ENCODE measurements around the gene SNRNP40.
"Not testable (repeated sequence)": the region's sequence is repeated elsewhere in the genome, so short reads cannot be mapped to it uniquely, and the experiment has no call there.

The SNRNP40 gene

GRCh38 chr1:31273619-31274018, 23.0 kb downstream of the SNRNP40 start:
- no peak for DNase-seq

- DNase-seq = no peak
These were observed 24.2 kb downstream of the SNRNP40 start for GRCh38 chr1:31272369-31272768.

GRCh38 chr1:31266547-31266946, 30.0 kb downstream of the SNRNP40 start:
- DNase-seq = no peak

GRCh38 chr1:31264790-31265386, 31.7 kb downstream of the SNRNP40 start:
- DNase-seq = no peak

GRCh38 chr1:31263408-31263807, 33.2 kb downstream of the SNRNP40 start:
- DNase-seq = no peak

GRCh38 chr1:31262393-31262792, 34.2 kb downstream of the SNRNP40 start:
- DNase-seq = not testable (repeated sequence)

GRCh38 chr1:31261916-31262315, 34.7 kb downstream of the SNRNP40 start:
- DNase-seq = no peak

GRCh38 chr1:31259746-31260145, 36.8 kb downstream of the SNRNP40 start:
- no peak for DNase-seq

- DNase-seq = no peak
These were observed 38.0 kb downstream of the SNRNP40 start for GRCh38 chr1:31258581-31258980.

GRCh38 chr1:31257213-31257612, 39.4 kb downstream of the SNRNP40 start:
- no peak for DNase-seq

GRCh38 chr1:31249854-31250253, 46.7 kb downstream of the SNRNP40 start:
- no peak for DNase-seq

GRCh38 chr1:31248276-31248675, 48.3 kb downstream of the SNRNP40 start:
- no peak for DNase-seq

- no peak for DNase-seq
These were observed 52.3 kb downstream of the SNRNP40 start for GRCh38 chr1:31244326-31244725.

GRCh38 chr1:31243501-31244286, 52.9 kb downstream of the SNRNP40 start:
- DNase-seq = no peak

- no peak for DNase-seq
These were observed 55.3 kb downstream of the SNRNP40 start for GRCh38 chr1:31241321-31241720.

- no peak for DNase-seq
These were observed 56.8 kb downstream of the SNRNP40 start, which contains the start of gene NKAIN1 for GRCh38 chr1:31239653-31240241. NKAIN1 (minus strand) TSS chr1:31239887; CDS start chr1:31239547, 340 bp downstream.

GRCh38 chr1:31238986-31239613, 57.5 kb downstream of the SNRNP40 start:
- no peak for DNase-seq

- DNase-seq = no peak
These were observed 58.0 kb downstream of the SNRNP40 start for GRCh38 chr1:31238612-31238985.

GRCh38 chr1:31234870-31235269, 61.7 kb downstream of the SNRNP40 start:
- no peak for DNase-seq

GRCh38 chr1:31234123-31234708, 62.4 kb downstream of the SNRNP40 start:
- no peak for DNase-seq

GRCh38 chr1:31232689-31233088, 63.9 kb downstream of the SNRNP40 start:
- no peak for DNase-seq

- no peak for DNase-seq
These were observed 64.8 kb downstream of the SNRNP40 start for GRCh38 chr1:31231802-31232201.

GRCh38 chr1:31230378-31230777, 66.2 kb downstream of the SNRNP40 start:
- no peak for DNase-seq

Data from activated CD8-positive, alpha-beta memory T cell treated with anti-CD3 and anti-CD28 coated beads, Interleukin-2, amount 50 U/mL, for 4 hours (primary cell).